Stimulated activated CD4-positive, alpha-beta T cell treated with anti-CD3 and anti-CD28 coated beads, Interleukin-12 subunit alpha, Interleukin-12 subunit beta, amount 100 ng/mL, for 4 hours (primary cell): ENCODE data around the gene AURKAIP1.

Experiments used
- DNase-seq: peaks from one replicate; pipeline ENCODE4 v3.0.0-alpha.2; 2020

AURKAIP1 gene

GRCh38 chr1:1359664-1360468 is 15.1 kb downstream of the AURKAIP1 start:
- no peak for DNase-seq

GRCh38 chr1:1359308-1359663 is 15.7 kb downstream of the AURKAIP1 start:
- no peak for DNase-seq

GRCh38 chr1:1358433-1359271 is 16.4 kb downstream of the AURKAIP1 start, which contains the start of gene MXRA8:
MXRA8 (minus strand) TSS chr1:1358555; CDS start chr1:1358504, 51 bp downstream.
- DNase-seq, result no peak

GRCh38 chr1:1357871-1358432 is 17.1 kb downstream of the AURKAIP1 start:
- no peak for DNase-seq

GRCh38 chr1:1356796-1357401 is 18.1 kb downstream of the AURKAIP1 start:
- no peak for DNase-seq

- no peak for DNase-seq
Observed at GRCh38 chr1:1356166-1356795, 18.7 kb downstream of the AURKAIP1 start.

GRCh38 chr1:1355416-1355815 is 19.6 kb downstream of the AURKAIP1 start:
- DNase-seq, result no peak

- no peak for DNase-seq
Observed at GRCh38 chr1:1354271-1355247, 20.4 kb downstream of the AURKAIP1 start.

GRCh38 chr1:1353389-1354151 is 21.4 kb downstream of the AURKAIP1 start:
- no peak for DNase-seq

- no peak for DNase-seq
Observed at GRCh38 chr1:1352786-1353388, 22.1 kb downstream of the AURKAIP1 start.

GRCh38 chr1:1351511-1352427 is 23.2 kb downstream of the AURKAIP1 start:
- no peak for DNase-seq

GRCh38 chr1:1349256-1350012 is 25.6 kb downstream of the AURKAIP1 start, which contains the start of gene DVL1:
DVL1 (minus strand) TSS chr1:1349418; CDS start chr1:1349065, 353 bp downstream.
- peak; percentile 73 for DNase-seq

GRCh38 chr1:1348420-1349255 is 26.4 kb downstream of the AURKAIP1 start:
- DNase-seq, result no peak

- DNase-seq, result no peak
Observed at GRCh38 chr1:1347663-1348419, 27.2 kb downstream of the AURKAIP1 start.

- DNase-seq, result no peak
Observed at GRCh38 chr1:1347026-1347595, 27.9 kb downstream of the AURKAIP1 start.

GRCh38 chr1:1346501-1346890 is 28.5 kb downstream of the AURKAIP1 start:
- no peak for DNase-seq
